ACHN (cell line): ENCODE data around the gene TRIM14.
"Not testable (repeated sequence)": the region's sequence is repeated elsewhere in the genome, so short reads cannot be mapped to it uniquely, and the experiment has no call there.

Experiments
- DNase-seq: peaks from one replicate; pipeline ENCODE4 v3.0.0-alpha.2; 2015
- in situ Hi-C: cut with HindIII; loops from 2 replicates; pipeline ENCODE4 v1.10.0; 2017; ENCODE audit warnings: low sequenced_read_pairs, low pct_ligation_motif_present, low pct_unique_long_range_greater_than_20kb

Gene TRIM14

DNA sequence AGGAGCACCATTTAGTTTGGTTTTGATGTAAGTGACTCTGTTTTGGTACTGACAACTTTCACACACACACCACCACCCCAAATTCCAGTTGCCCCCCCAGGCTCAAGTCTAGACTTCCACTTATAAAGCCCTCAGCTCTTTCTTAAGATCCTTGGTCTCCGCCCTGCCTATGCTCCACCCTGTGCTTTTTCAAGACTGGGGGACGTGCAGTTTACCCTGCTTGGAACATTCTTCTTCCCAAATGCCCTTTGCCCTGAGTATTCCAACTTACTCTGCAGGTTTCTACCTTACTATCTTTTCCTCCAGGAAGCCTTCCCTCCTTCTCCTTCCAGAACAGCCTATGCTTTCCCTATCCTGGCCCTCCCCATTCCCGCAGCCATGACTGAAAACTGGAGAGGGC is 1.5 kb upstream of the TRIM14 start:
- DNase-seq, result no peak
- in situ Hi-C loops, result no loop called here

DNA sequence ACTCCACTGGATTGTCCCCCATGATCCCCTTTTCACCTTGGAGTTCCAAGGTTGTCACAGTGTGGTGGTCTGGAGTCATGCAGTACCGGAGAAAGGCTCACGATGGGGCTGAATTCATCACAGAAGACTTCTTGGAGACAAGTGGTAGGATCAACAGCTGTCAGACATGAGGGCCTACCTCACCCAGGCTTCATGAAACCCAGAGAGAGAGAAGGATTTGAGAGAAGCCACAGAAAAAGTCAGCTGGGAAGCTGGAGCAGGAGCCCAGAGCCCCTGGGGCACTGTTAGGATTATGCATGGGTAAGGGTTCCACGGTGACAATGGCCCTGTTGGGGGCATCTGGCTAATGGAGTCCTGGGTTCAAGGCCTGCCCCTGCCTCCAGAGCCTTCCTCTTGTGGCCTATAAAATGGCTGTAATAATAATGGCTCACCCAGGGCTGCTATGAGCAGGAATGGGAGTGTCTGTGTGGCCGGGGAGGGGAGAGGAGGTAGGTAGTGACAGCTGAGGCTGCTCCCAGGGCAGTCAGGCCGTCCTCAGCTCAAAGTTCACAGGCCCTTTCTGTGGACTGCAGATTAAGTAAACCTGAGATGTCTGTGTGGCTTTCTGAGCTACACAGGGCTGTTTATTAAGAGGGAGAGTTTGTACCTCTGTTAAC is 910 bp downstream of the TRIM14 start:
- in situ Hi-C loops, result no loop called here
- DNase-seq, result peak; percentile 25

DNA sequence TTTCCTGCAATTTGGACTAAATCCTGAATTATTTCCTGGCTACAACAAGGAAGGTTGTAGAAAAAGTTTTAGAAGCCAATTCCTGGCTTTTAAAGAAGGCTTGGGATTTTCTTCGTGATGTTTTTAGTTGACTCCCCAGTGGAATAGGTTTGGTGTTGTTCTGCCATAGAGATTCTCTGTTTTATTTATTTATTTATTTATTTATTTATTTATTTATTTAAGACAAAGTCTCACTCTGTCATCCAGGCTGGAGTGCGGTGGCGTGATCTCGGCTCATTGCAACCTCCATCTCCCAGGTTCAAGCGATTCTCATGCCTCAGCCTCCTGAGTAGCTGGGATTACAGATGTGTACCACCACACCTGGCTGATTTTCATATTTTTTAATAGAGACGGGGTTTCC is 1.9 kb downstream of the TRIM14 start:
- in situ Hi-C loops, result not testable (repeated sequence)

DNA sequence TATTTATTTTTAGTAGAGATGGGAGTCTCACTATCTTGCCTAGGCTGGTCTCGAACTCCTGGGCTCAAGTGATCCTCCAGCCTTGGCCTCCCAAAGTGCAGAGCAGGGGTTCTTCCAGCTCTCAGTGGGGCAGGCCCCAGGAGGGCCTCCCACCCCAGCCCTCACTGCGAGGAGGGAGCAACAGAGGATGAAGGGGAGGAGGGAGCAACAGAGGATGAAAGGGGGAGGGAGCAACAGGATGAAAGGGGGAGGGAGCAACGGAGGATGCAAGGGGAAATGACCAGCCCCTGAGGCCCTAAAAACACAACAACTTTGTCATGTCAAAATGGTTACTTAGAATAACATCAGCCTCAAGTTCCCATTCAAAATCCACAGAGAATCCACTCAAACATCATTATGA is 10.0 kb downstream of the TRIM14 start:
- DNase-seq, result no peak
- in situ Hi-C loops, result no loop called here

More for the DNA sequence above, 1.9 kb downstream of the TRIM14 start:
- not testable (repeated sequence) for DNase-seq

DNA sequence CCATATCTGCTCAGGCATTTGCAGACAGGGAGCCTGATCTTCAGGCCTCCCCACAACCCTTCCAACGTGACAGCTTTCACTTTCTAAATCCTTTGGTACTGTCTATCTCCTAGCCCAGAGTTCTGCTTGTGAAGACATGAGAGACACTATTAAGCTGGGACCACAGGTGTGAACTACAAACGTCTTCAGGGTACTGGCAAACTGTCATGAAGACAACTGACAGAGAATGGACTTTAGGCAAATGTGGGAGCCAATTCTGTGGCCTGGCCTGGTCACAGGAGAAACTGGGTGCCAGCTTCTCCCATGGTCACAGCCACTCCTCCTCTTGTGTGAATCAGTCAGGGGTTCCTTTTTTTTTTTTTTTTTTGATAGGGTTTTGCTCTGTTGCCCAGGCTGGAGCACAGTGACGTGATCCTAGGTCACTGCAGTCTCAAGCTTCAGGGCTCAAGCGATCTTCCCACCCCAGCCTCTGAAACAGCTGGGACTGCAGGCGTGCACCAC is 10.4 kb downstream of the TRIM14 start:
- in situ Hi-C loops, result no loop called here
- no peak for DNase-seq

DNA sequence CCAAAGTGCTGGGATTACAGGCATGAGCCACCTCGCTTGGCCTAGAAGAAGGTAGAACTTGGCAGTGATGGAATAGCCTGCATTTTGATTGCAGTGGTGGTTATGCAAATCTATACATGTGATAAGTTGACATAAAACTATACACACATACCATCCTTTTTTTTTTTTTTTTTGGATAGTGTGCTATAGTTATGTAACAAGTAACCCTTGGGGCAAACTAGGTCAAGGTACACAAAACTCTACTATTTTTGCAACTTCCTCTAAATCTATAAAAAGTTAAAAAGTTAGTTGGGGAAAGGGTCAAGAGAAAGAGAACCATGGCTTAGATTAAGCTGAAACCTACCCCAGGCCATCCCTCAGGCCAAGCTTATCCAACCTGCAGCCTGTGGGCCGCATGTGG is 11.1 kb downstream of the TRIM14 start:
- DNase-seq, result no peak
- in situ Hi-C loops, result no loop called here

DNA sequence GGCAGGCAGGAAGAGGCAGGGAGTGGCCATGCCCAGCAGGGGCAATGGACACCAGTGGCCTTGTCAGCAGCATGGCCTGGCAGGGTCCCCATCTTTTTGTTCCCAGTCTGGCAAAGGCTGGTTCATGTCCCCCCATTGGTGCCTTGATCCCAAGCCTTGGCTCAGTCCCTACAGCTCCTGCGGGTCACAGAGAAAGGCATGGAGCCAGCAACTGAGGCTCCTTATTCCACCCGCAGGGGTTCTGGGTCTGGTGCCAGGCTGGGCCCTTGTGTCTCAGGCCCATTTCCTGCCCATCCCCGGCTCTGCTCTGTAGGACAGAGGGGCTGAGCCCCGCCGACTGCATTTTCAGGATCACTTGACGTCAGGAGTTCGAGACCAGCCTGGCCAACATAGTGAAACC is 14.0 kb downstream of the TRIM14 start:
- in situ Hi-C loops, result no loop called here
- no peak for DNase-seq

DNA sequence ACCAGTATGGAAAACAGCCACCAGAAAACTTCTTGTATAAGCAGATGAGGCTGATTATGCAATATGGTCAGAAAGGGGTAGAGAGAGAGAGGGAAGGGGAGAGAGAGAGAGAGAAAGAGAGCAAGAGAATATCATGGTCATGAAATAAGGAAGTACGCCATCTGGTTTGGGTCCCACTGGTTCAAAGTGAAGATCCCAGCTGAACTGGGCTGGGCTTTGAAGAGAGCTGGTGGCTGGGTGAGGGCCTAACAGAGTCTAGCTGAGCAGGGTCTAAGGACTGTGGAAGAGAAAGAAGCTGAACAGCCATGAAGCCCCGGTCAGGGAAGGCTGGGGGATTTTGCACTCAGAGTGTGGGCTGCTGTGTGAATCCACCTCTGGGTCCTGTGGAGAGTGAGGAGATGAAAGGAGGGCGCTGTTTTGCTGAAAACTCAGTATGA is 14.6 kb downstream of the TRIM14 start:
- DNase-seq, result no peak
- in situ Hi-C loops, result no loop called here

DNA sequence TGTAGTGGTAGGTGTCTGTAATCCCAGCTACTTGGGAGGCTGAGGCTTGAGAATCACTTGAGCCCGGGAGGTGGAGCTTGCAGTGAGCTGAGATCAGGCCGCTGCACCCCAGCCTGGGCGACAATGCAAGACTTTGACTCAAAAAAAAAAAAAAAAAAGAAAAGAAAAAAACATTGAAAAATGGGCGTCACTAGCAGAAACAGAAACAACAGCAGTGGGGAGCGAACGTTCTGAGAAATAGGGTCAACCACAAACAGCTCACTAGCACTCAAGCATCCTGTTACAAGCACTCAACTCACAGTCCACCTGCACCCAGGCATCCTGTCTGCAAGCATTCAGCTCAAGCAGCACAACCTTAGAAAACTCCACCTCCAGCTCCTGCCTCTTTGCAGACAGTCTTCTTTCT is 17.2 kb downstream of the TRIM14 start:
- DNase-seq, result no peak
- in situ Hi-C loops, result no loop called here

DNA sequence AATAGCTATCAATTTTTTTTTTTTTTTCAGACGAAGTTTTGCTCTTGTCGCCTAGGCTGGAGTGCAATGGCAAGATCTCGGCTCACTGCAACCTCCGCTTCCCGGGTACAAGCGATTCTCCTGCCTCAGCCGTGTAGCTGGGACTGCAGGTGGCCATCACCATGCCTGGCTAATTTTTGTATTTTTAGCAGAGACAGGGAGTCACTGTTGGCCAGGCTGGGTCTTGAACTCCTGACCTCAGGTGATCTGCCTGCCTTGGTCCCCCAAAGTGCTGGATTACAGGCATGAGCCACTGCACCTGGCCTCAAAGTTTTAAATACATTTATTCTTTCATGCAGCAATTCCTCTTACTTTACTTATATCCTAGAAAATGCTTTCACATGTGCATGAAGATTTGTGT is 17.6 kb downstream of the TRIM14 start:
- in situ Hi-C loops, result no loop called here

DNA sequence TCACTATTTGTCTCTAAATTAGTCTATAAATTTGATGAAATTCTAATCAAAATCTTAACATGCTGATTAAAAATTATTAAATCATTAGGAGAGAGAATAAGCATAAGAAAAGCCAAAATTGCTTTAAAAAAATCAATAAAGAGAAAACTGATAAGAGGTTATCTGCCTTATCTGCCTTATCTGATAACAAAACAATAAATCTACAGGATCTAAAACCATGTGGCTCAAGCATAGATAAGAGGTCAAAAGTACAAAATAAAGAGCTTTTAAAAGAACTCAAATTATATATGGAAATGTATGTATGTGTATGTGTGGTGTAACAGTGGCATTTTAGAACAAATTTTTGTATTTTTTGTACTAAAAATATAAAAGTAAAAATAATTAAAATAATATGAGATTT is 18.6 kb downstream of the TRIM14 start:
- in situ Hi-C loops, result no loop called here
- DNase-seq, result no peak

More for the DNA sequence above, 17.6 kb downstream of the TRIM14 start:
- no peak for DNase-seq

DNA sequence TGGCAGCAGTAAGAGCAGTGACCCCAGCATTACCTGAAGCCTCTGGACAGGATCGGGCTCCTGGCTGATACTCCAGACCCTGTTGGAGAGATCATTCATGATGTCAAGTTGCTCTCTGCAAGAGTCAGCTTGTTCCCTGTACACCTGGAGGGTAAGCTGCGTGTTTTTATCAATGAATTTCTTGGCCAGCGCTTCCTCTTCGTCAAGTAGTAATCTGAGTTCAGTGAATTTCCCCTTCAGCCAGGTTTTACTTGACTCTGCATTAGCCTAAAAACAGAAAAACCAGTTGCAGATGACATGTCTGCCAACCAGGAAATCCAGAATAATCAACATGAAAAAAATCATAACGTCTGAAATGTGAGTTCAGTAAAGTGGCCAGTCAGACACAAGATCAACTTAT is 19.1 kb downstream of the TRIM14 start:
- no peak for DNase-seq
- in situ Hi-C loops, result no loop called here

DNA sequence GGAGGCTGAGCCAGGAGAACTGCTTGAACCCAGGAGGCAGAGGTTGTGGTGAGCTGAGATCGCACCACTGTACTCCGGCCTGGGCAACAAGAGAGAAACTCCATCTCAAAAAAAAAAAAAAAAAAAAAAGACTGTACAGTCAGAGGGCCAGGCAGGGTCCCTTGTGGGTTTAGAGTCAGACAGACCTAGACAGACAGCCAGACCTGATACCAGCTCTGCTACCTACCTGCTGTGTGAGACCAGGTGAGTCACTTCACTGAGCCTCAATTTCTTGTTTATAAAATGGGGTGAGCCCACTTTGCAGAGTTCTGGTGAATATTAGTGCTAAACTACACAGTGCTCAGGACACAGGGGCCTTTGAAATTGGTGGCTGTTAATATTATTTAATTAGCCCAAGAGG is 19.7 kb downstream of the TRIM14 start:
- in situ Hi-C loops, result no loop called here
- no peak for DNase-seq

DNA sequence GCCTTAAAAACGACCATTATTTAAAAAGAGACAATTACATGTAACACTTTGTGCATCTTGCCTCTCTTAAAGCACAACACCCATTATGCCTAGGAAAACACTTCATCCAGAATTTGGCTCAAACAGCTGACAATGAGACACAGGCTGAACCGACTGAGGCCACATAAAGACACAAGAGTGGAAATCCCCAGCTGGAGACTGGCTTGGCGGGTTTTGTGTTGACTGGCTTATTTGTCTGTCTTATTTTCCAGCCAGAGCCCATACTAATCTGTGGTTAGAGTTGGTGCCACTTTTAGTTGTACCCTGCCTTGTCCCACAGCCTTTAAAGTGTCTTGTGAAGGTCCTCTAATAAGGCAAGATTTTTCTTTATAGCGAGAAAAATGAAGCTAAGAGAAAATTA is 21.2 kb downstream of the TRIM14 start:
- in situ Hi-C loops, result no loop called here

DNA sequence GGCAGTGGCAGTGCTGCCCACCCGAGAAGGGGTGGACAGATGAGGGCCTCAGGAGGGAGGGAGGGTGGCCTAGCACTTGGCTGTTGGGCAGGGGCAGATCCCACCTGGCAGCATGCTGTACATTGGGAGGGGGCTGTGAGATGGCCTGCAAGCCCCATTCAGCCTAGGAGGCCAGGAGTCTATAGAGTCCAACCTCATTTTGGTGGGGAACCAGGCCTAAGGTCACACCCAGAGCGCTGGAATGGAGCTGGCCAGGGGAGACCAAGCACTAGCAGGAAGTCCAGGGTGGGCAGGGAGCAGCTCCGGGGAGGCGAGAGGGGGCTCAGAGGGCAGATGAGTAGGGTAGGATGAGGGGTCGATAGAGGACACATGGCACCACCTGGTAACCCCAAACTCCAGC is 22.9 kb downstream of the TRIM14 start:
- in situ Hi-C loops, result no loop called here
- DNase-seq, result no peak

More for the DNA sequence above, 21.2 kb downstream of the TRIM14 start:
- no peak for DNase-seq

DNA sequence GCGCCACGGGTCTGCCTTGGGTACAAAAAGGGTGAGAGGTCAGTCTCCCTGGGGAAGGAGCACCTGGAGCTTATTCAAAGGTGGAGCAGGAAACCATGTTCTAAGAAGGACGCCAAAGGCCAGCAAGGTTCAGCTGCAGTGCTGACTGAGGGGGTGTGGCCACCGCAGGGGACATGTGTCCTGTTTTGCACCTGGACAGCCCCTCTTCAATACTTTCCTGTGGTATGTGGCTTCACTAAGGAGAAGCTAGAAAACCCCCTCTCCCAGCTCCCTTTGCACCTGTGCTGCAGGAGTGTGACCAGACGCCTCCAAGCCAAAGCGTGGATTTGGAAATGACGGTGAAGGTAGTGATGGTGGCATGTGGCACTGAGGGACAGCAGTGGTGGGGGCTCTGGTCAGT is 23.6 kb downstream of the TRIM14 start:
- DNase-seq, result no peak
- in situ Hi-C loops, result no loop called here

DNA sequence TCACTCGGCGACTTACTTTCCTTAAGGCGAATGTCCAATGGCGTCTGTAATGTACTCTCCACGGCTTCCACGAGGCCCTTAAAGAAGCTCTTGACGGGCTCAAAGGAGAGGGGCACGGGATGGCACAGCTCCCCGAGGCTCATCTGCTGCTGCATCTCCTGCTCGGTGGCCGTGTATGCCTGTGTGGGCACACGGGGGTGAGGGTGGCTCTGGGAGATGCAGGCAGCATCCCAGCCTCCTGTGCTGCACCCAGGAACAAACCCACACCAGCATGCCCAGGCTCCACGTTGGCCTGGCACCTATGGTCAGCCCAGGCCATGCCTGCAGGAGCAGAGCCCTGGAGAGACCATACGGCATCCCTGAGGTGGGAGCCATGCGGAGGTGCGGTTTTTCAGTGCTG is 24.2 kb downstream of the TRIM14 start:
- DNase-seq, result no peak
- in situ Hi-C loops, result no loop called here

DNA sequence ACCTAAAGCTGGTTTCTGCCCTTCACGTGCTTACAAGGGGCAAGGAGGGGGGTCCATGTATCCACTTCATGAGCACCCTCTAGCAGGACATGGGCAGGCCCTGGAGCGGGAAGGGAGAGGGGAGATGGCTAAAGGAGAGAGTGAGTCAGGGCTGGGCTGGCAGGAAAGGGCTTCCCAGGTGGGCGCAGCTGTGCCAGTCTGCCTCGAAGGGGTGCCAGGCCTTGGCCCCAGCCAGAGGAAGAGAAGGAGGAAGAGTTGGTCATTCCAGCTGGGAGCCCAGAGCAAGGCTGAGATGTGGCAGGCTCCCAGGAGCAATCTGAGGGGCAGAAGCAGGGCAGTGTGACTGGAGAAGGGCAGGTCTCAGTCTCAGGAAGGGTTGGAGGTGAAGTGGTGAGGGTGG is 24.7 kb downstream of the TRIM14 start:
- no peak for DNase-seq
- in situ Hi-C loops, result no loop called here

DNA sequence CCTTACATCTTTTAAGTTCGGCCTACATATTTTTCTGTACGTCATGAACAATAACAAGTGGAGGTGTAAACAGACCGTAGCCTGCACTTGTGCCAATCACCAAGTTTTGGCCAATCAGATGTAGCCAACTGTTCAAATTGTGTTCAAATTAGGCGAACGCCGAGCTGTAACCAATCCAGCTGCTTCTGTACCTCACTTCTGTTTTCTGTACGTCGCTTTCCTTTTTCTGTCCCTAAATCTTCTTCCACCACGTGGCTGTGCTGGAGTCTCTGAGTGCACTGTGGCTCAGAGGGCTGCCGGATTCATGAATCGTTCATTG is 26.4 kb downstream of the TRIM14 start:
- in situ Hi-C loops, result no loop called here
- DNase-seq, result no peak

DNA sequence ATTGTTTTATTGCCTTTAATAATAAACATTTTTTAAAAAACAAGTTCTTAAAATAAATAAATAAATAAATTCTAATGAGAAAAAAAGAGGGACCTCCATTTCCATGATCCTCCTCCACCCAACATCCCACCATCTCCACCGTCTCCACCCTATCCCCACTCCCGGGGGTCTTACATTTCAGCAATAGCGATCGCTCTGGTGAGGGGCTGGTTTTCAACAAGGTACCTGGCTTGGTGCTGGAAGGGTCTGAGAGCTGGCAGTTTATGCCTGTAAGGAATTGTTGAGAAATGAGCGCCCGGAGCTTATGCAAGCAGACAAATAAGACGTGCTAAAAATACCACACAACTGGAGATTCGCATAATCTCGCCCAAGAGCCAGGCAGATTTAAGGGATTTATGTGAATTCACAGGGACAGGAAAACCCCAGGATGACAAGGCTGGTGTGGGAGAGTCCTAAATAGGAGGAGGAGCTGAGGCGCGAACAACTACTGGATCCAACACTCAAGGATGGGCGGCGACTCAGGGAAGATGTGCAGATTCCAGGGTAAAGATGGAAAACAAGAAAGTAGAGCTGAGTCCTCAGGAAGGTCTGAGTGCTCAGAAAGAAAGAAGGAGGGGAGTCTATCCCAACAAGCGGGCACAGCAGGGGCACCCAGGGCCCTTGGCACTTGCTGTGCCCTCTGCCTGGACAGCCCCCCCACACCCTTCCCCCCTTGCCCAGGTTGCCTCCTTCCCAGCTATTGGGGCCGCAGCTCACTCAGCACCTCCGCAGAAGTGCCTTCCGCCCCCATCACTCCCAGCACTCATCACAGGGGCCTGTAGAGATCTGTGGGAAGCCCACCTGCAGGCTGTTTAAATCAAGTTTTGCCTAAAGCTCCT is 27.0 kb downstream of the TRIM14 start:
- in situ Hi-C loops, result no loop called here
- DNase-seq, result no peak
